Progenitor cell of endocrine pancreas (in vitro differentiated cells): ENCODE results near the gene ZNF451. TPM values are rescaled to one million over a fixed set of nuclear protein-coding genes. Genes with fewer than 3 reads are reported as not detected.

Source experiments
- DNase-seq: peaks from one replicate; pipeline ENCODE4 v3.0.0; 2021; ENCODE audit warnings: low spot score; ENCODE audit not compliant: unreplicated experiment
- H3K27ac Mint-ChIP-seq: 2 replicates; pipeline ENCODE4 v1.8.0; 2021; ENCODE audit warnings: mild to moderate bottlenecking, moderate library complexity, mixed read lengths
- H3K27me3 Mint-ChIP-seq: 2 replicates; pipeline ENCODE4 v1.8.0; 2021; ENCODE audit warnings: mixed read lengths
- H3K36me3 Mint-ChIP-seq: 2 replicates; pipeline ENCODE4 v1.8.0; 2022; ENCODE audit warnings: mixed read lengths; ENCODE audit not compliant: insufficient read depth
- H3K4me1 Mint-ChIP-seq: 2 replicates; pipeline ENCODE4 v1.8.0; 2021; ENCODE audit warnings: low read depth, mixed read lengths
- H3K4me3 Mint-ChIP-seq: 2 replicates; pipeline ENCODE4 v1.8.0; 2021; ENCODE audit warnings: low read depth, mild to moderate bottlenecking, moderate library complexity, mixed read lengths
- H3K9me3 Mint-ChIP-seq: 2 replicates; pipeline ENCODE4 v1.8.0; 2021; ENCODE audit warnings: low read depth, mixed read lengths
- CTCF ChIP-seq: fragments of 200-600 bp; sonication (generic); IDR thresholded peaks from one replicate; pipeline ENCODE4 v1.5.0; 2021; ENCODE audit warnings: antibody characterized with exemption, mild to moderate bottlenecking; ENCODE audit not compliant: unreplicated experiment
- total RNA-seq: library from RNA; stranded (reverse); gene quantifications from 2 replicates; pipeline ENCODE4 v1.2.1, GENCODE V29; 2021

The ZNF451 gene
- total RNA-seq, 1 donor from 2014 or later, result 70.6 TPM

- DNase-seq, result no peak
- TF ChIP-seq CTCF, result no peak
- Mint-ChIP-seq H3K36me3 (peaks cover 10% of the 10 kb centered on the region), H3K27me3 (no peaks in the 10 kb centered on the region), H3K9me3 (no peaks in the 10 kb centered on the region), H3K27ac (no peak overlapping the region), H3K4me3 (no peak overlapping the region), H3K4me1 (peaks cover 20% of the 10 kb centered on the region)
Observed at GRCh38 chr6:57205550-57206328, 115.8 kb downstream of the ZNF451 start.

DNA sequence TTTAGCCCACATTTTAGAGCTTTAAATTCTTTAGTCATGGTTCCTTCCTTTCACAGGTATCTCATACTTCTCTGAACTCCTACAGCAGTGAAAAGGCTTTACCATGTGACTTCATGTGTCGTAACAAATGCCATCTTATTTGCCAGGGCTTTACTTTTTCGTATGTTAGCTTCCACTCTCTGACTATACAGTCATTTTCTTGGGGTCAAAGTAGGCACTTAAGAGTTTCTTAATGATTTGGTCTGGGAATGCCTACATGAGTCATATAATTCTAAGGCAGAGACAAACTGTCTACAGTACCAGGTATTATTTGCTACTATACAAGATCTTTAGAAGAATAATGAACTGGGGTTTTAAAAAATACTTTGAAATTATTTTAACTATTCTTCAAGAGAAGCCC is 117.2 kb downstream of the ZNF451 start:
- Mint-ChIP-seq H3K4me3 (no peak overlapping the region), H3K4me1 (peaks cover 16% of the 10 kb centered on the region), H3K27me3 (no peaks in the 10 kb centered on the region), H3K36me3 (peaks cover 8% of the 10 kb centered on the region), H3K9me3 (no peaks in the 10 kb centered on the region), H3K27ac (peak overlapping the region; percentile 39)
- DNase-seq, result no peak
- TF ChIP-seq CTCF, result no peak

DNA sequence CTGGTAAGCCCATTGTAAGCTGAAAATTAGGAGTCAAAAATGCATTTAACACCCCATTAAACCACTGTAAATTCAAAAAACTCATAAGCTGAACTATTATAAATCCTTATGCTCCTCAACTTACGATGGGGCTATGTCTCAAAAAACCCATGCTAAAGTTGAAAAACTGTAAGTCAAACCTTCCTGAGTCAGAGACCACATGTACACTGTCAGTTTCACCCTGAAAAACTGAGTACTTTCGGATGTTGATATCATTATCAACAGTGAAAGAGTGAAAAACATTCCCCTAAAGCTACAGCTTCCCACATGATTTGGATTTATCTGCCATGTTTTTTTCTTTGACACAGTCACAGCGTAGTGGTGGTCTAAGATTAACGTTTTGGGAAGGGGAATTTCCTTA is 117.9 kb downstream of the ZNF451 start:
- Mint-ChIP-seq H3K27ac (no peak overlapping the region), H3K9me3 (no peaks in the 10 kb centered on the region), H3K4me1 (peaks cover 13% of the 10 kb centered on the region), H3K36me3 (peaks cover 8% of the 10 kb centered on the region), H3K27me3 (no peaks in the 10 kb centered on the region), H3K4me3 (no peak overlapping the region)
- no peak for TF ChIP-seq CTCF
- DNase-seq, result no peak

DNA sequence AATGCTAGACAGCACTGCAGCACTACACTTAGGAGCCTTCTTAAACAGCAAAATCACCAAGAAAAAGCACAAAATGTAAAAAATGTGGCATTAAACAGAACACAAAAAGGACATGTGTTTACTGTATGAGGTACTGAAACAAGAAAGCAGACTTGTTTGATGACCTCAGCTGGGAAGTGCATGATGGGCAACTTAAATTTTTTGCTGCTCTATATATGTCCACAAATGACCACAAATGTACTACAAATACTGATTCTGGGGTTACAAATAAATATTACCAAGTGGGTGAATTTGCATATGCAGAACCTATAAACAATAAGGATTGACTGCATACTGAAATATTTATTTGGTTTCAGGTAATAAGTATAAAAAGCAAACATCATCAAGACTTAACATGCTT is 119.0 kb downstream of the ZNF451 start:
- no peak for TF ChIP-seq CTCF
- no peaks in the 10 kb centered on the region for H3K9me3 Mint-ChIP-seq
- H3K36me3 Mint-ChIP-seq, result peaks cover 8% of the 10 kb centered on the region
- no peak overlapping the region for H3K27ac Mint-ChIP-seq
- DNase-seq, result no peak
- no peaks in the 10 kb centered on the region for H3K27me3 Mint-ChIP-seq
- peaks cover 13% of the 10 kb centered on the region for H3K4me1 Mint-ChIP-seq
- no peak overlapping the region for H3K4me3 Mint-ChIP-seq

- Mint-ChIP-seq H3K4me3 (no peak overlapping the region), H3K9me3 (no peaks in the 10 kb centered on the region), H3K27me3 (no peaks in the 10 kb centered on the region), H3K36me3 (peaks cover 8% of the 10 kb centered on the region), H3K27ac (no peak overlapping the region), H3K4me1 (peaks cover 13% of the 10 kb centered on the region)
- TF ChIP-seq CTCF, result no peak
- no peak for DNase-seq
Observed at GRCh38 chr6:57210060-57210459, 120.1 kb downstream of the ZNF451 start.
